HG02970 (cell line): ENCODE data around the gene EML5.
"Not testable (repeated sequence)": the region's sequence is repeated elsewhere in the genome, so short reads cannot be mapped to it uniquely, and the experiment has no call there.

Source experiments
- ATAC-seq: cut with Tn5 transposase; IDR thresholded peaks from one replicate; pipeline ENCODE4 v1.9.1; 2021; ENCODE audit warnings: mild to moderate bottlenecking, moderate library complexity, moderate number of reproducible peaks; ENCODE audit not compliant: unreplicated experiment, low FRiP score

The EML5 gene

DNA sequence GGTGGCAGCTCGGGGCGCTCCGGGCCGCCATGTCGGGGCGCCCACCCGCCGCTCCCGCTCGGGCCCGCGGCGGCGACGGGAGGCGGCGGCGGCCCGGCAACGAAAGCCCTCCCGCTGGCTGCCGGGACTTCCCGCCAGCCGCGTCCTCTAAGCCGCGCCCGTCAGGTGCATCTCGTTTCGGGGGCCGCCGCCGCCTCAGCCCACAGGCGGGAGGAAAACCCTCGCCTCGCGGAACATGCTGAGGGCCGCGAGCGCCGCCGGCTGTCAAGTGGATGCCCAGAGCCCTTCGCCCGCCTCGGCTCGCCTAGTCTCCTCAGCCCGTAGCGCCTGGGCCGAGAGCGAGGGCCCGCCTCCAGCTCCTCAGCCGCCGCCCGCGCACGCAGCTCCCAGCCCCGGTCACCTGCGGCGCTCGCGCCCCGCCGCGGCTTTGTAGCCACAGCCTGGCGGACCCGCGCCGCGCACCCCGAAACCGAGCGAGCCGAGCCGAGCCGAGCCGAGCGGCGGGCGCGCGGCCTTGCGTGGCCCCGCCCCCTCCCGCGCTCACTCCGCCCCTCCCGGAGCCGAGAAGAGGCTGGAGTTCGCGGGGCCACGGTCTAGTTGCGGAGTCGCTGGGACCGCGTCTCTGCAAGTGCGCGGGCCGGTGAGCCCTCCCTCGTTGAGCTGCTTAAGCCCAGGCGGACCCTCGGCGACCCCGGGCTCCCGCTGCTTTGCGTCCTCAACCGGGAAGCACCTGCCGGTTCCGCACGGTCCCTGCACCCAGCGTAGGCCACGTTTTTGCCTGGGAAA is at the start of gene EML5:
Gene EML5 (minus strand): TSS at position 481 of the 786 bp plus-strand sequence. CDS start 450 bp downstream, at position 31.
- ATAC-seq: peak; percentile 90

GRCh38 chr14:88842414-88842813 is 49.7 kb upstream of the EML5 start:
- ATAC-seq: no peak

- ATAC-seq: no peak
Measured at GRCh38 chr14:88841741-88842140, 49.0 kb upstream of the EML5 start.

DNA sequence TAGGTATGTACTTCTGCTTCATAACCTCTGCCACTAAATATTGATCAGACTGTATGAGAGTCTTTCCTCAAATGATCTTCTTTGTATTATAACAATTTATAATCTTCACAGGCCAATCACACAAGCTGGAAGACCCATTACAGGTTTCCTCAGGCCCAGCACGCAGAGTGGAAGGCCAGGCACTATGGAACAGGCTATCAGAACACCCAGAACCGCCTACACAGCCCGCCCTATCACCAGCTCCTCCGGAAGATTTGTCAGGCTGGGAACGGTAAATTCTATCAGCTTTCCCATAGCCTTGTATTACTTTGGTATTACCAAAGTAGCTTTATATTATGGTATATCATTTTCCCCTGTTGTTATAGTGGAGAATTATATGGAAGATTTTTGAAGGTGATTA is 48.2 kb upstream of the EML5 start:
- ATAC-seq: no peak

DNA sequence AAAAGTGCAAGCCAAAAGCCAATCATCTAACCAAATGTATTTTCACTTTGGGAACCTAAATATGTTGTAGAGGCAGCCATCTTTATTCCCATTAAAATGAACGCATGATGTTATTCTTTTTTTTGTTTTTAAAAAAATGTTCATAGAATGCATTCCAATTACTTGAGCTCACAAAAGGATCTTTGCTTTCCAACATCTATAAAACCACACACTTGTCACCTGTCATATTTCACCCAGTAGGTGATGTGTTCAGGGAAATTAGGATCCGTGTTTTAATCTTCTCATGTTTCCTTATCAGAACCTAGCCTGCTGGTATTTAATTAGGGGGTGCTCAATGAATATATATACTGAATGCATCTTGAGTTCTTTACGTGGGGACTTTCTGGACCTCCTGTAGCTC is 45.3 kb upstream of the EML5 start:
- ATAC-seq: no peak

DNA sequence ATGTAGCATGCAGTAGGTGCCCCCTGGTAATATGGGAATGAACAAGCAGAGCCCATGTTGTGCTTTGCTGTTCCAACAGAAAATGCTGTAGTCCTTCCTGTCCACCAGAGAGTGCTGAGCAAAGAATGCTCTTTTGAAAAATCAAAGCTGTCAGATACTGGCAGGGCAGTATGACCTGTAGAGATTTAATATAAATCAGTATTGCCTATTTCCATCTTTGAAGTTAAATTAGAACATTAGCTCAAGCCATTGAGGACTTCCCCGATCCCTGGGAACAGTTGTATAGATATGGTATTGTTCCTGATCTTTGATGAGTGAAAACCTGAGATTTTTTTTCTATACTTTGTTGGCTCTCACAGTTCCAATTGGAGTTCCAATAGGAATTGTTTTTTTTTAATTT is 44.7 kb upstream of the EML5 start:
- no peak for ATAC-seq

GRCh38 chr14:88835661-88836060 is 42.9 kb upstream of the EML5 start:
- ATAC-seq: no peak

DNA sequence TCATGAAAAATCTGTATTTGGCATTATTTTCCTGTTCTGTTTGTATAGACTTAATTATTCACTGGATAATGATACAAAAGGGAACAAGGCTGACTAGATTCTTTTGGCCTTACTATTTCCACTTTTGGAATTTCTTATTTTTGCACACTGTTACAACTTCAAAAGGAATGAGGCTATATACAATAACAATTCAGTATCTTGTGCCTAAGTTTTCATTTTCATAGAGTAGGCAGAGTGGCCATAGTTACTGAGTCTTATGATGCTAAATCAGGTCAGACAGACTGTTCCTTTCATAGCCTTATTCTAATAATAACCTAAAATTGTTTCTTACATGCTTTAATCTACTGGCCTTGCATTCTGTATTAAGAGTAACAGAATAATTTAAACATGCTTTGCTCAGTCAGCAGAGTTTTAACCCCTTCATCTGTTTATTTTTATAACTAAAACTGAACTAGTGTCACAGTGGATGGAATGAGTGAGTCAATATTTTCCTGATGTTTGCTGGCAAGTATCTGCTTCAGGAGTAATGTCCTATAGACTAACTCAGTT is 42.2 kb upstream of the EML5 start:
- no peak for ATAC-seq

- no peak for ATAC-seq
Measured at GRCh38 chr14:88831284-88831683, 38.5 kb upstream of the EML5 start.

GRCh38 chr14:88829685-88830302 is 37.0 kb upstream of the EML5 start:
- no peak for ATAC-seq

GRCh38 chr14:88829188-88829587 is 36.4 kb upstream of the EML5 start:
- ATAC-seq: no peak

GRCh38 chr14:88825503-88825902 is 32.8 kb upstream of the EML5 start:
- ATAC-seq: no peak

DNA sequence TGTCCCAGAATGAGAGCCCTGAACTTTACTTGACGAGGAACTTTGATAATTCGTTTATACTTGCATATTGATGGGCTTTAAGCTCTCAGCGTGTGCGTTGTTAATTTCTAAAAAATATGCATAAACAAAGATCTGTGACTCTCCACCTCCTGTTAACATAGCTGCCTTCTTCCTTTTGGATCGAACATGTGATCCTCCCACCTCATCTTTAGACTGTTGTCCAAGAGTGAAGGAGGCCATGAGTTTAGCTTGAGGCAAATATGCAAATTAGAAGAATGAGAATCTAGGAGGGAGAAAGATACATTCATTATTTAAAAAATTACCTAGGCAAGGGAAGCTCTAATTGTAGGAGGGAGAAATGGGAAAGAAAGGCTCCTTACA is 32.3 kb upstream of the EML5 start:
- no peak for ATAC-seq

GRCh38 chr14:88824314-88825077 is 31.7 kb upstream of the EML5 start, which contains the start of gene TTC8:
Gene TTC8, plus strand, starts transcription at chr14:88824651. Its CDS starts 57 bp downstream, at chr14:88824708.
- peak; percentile 99 for ATAC-seq

DNA sequence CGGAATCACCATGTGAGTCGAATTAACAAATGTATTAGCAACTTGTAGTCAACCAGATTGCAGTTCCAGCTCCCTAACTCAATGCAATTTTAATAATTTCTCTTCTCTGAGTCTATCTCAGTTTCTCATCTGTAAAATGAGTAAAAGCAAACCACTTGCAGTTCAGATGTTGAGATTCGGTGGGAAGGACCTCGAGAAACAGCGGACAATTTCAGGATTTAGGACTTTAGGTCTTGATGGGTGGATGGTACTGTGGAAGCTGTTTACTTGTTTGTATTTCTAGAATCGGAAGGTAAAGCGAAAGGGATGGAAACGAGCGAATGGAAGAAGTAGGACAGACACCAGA is 31.2 kb upstream of the EML5 start:
- ATAC-seq: peak; percentile 12

DNA sequence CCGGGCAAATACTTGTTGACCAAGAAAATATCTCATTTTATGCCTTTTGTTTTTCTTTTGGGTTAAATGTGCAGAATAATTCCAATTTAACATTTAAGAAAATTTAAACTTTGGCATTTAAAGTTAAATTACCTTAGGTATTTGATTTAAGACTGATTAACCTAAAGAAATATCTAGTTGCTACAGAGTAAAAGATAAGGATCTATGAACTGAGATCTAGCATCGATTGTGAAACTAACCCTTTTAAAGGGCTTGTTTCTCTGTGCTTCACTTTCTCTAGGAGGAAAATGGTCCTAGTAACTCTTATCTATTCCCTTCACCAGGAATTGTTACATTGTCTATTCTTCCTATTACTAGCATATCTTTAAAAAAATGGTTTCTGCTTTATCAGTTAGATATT is 29.1 kb upstream of the EML5 start:
- no peak for ATAC-seq

DNA sequence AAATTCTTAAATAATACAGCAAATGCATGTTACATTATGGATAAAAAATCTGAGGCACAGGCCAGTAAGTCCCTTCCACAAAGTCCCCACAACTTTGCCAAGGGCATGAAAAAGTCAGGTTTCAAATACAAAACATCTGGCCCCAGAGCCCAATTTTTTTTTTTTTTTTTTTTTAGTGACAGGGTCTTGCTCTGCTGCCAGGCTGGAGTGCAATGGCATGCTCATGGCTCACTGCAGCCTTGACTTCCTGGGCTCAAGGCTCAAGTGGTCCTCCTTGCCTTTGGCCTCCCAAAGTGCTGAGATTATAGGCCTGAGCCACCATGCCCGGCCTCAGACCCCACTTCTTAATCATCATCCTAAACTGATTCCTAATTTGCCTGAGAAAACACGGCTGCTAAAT is 28.6 kb upstream of the EML5 start:
- no peak for ATAC-seq

DNA sequence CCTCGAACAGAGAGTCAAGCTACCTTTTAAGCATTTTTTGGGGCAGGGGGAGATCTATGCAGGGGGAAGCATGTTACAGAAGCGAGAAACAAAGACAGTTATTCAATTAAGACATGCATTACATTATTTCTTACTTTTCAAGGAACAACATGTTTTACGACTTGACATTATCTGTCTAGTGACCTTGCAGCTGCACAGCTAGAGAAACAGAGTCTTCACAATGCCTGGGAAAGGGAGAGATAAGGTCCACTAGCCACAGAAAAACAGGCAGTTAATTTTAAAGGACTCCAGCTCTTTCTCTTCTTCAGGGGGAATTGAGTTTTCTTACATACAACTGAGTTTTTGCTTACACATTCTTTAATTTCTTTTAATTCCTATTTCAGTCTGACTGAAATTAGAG is 26.9 kb upstream of the EML5 start:
- ATAC-seq: not testable (repeated sequence)

GRCh38 chr14:88818018-88818417 is 25.3 kb upstream of the EML5 start:
- ATAC-seq: no peak

DNA sequence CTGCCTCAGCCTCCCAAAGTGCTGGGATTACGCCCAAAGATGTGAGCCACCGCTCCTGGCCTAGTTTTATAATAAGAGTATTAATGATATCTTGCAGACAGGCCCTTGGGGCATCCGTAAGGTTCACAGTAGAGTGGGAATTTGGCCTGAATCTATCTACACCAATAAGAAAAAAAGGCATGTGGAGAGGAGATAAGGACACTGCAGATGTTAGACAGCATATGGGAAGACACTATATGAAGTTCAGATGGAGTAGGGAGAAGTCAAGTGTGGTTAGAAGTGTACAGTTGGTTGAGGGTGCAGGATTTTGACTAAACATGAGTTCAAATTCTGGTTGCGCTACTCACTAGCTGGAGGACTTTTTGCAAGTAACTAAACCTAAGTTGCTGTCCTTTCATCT is 23.2 kb upstream of the EML5 start:
- no peak for ATAC-seq

- no peak for ATAC-seq
Measured at GRCh38 chr14:88808359-88808758, 15.6 kb upstream of the EML5 start.
